ENCODE results near the gene POLR3B.
"Not testable (repeated sequence)": the region's sequence is repeated elsewhere in the genome, so short reads cannot be mapped to it uniquely, and the experiment has no call there.

Gene POLR3B

DNA sequence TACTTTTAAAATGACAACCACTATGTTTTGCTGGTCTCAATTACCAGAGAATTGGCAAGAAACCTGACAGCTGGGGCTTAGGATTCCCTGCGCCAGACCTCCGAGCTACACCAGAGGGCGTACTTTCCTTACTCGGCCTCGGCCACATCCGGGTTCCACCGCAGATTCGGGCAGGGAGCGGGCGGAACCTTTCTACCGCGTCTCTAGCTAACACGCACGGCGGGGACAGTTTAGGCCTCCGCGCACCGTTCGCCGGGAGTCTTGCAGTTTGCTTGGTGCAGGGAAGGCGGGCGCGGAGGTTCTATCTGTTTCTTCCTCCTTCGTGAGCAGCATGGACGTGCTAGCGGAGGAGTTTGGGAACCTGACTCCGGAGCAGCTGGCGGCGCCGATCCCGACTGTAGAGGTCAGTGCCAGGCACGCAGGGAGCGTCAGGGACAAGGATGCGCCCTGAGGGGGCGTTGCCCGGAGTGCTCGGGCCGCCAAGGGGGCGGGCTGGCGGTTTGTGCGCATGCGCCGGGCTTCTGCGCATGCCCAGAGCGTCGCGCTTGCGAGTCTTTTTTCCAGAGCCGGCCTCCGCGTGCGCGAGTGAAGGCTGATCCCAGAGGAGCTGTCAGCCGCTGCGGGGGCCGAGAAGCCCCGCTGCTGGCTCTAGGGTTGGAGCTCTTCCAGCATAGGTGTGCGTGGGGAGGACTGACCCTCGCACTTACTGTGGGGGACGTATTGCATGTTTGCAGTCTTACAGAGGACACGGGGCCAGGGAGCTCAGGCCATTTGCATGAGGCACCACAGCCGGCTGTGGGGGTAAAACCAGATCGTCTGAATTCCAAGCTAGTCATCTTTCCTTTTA, at the start of gene POLR3B:
Gene POLR3B (plus strand): TSS at position 200 of the 847 bp plus-strand sequence. CDS start 132 bp downstream, at position 332.
- no peak for FAIRE-seq

DNA sequence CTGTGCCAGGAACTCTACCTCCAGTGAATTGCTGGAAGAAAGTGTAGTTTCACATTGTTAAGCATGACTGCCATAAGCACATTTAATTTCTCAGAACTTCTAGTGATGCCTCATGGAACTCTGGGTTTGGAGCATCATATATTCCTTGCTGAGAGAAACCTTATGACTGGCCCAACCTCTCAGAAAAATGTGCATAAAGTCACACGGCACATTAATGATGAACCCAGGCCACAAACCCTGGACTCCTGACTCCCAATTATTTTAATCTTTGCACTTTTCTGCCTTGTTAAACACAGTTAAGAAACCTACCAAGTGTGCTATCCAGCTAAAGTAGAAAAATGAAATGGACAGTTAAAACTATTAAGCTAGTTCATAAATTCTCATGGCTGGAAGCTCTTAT, 49.4 kb upstream of the POLR3B start:
- no peak for FAIRE-seq

DNA sequence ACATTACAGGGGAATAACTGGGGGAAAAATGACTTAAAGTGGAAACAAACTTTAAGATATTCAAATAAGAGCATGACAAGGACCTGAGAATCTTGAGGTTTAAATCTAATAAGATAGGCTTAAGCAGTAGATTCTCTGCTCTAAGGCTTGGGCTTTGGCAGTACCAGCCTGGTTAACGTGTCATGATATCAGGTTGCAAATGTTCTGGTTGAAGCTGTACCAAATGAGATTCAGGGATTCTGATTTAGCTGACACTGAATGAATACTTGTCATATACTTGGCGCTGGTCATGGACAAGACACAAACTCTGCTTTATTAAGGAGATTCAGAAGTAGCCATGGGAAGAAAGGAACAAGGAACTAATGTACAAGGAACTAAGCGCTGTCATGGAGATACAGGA, 48.9 kb upstream of the POLR3B start:
- no peak for FAIRE-seq

DNA sequence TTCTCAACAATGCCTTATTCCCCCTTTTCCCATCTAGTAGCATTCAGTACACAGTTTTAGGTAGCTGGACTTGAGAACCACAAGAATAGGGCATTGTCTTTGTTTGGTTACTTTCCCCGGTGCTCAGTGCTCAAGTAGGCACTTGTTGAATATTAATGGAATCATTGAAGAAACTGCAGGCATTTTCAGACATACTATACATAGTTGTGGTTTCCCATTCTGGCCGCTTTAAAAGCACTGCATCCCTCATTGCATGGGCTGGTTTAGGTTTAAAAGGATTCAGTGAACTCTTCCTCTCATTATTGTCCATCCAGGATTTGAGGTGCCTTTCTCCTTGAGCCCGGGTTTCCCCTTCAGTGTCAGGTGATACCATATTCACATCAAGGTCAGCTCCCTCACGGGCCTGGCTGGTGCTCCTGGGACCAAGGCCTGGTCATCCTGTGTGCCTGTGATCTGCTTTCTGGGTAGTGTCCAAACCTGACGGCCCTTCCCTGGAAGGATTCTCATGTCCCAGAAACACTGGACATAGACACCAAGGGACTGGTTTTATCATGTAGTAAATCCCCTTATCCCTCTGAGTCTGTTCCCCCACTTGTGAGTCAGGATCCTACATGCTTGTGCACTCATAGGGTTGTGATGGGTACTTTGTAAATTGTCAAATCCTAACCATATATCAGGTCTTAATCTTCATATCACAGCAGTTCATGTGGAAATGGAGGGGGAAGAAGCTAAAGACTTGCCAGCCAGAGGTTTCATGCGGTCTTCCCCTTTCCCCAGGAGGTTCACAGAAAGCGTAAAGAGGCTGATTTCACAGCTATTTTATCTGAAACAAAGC, 47.7 kb upstream of the POLR3B start:
- no peak for FAIRE-seq

DNA sequence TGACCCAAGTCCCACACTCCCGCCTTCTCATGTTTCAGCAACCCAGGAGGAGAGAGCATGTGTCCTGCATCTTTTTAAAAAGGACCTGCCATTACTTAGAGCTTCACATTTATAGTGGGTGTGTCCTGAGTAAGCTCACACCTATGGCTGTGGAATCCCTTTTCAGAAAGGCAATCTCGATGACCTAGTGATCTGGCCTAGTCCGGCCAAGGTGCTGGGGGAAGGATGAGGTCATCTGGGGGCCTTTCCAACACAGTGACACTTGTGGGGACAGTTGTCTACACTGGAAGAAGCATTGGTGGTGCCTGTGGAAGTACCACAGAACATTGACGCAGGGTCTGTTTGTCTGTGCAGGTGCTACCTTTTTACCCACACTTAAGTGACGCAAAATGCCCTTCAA, 46.9 kb upstream of the POLR3B start:
- FAIRE-seq = no peak

DNA sequence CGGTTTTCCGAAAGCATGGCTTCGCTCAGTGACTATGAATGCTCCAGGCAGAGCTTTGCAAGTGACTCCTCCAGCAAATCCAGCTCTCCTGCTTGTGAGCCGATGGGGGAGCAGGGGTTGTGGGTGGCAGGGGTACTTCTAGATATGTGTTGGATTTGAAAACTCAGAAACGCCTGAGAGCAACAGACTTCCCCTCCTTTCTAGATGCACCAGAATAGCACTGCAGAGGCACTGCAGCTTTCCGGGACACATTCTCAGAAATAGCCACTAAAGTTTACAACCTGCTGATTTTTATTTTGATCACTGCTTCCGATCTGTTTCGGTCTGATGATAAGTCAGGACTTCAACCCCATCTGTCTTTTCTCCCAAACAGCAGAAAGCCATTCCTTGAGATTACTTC, 46.4 kb upstream of the POLR3B start:
- no peak for FAIRE-seq

DNA sequence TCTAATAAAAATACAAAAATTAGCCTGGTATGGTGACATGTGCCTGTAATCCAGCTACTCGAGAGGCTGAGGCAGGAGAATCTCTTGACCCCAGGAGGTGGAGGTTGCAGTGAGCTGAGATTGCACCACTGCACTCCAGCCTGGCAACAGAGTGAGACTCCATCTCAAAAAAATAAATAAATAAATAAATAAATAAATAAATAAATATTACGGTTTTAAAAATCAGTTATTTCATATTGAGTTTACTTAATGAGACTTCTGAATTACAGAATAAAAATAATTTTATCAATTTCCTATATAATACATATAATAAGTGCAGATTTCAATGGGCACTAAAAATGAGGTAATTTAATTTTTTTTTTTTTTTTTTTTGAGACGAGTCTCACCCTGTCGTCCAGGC, 44.1 kb upstream of the POLR3B start:
- not testable (repeated sequence) for FAIRE-seq

DNA sequence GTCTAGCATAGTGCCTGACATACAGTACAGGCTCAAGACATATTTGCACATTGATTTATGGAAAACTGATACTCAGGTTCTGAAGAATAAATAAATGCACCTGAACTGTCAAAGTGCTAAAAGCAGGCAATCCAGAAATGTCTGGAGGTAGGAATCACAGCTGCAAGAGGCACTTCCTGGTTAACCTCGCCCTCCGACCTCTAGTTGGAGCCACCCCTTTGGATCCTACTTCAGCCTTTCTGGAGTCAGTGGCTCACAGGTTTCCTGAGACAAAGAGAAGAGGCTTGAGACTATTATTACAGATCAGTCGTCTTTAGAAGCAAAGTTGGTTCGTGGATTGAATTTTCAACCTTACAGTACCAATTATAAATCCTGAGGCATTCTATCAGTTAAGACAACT, 42.0 kb upstream of the POLR3B start:
- no peak for FAIRE-seq

DNA sequence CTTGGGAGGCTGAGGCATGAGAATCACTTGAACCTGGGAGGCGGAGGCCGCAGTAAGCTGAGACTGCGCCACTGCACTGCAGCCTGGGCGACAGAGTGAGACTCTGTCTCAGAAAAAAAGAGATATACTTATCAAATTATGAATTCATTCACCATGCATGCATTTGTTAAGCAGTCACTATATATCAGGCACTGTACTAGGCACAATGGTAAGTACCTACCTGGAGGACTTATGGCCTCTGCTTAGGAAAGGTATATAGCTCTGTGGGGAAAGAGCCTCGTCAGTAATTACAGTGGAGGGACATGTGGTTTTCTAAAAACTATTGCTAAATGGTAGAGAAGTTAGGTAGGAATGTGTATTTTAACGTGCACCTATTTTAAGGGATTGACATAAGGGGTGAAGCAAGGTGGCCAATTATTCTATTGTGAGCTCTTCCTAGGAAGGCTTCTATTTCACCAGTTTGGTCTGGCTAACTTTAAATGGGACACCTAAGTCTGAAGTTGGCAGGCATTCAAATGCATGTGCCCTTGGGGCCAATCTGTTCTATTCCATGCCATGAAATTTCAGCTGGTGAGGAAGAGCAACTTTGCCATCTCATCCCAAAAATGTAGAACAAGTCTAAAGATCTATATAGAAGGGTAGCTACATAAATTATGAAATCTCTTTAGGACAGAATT, 40.0 kb upstream of the POLR3B start:
- no peak for FAIRE-seq

DNA sequence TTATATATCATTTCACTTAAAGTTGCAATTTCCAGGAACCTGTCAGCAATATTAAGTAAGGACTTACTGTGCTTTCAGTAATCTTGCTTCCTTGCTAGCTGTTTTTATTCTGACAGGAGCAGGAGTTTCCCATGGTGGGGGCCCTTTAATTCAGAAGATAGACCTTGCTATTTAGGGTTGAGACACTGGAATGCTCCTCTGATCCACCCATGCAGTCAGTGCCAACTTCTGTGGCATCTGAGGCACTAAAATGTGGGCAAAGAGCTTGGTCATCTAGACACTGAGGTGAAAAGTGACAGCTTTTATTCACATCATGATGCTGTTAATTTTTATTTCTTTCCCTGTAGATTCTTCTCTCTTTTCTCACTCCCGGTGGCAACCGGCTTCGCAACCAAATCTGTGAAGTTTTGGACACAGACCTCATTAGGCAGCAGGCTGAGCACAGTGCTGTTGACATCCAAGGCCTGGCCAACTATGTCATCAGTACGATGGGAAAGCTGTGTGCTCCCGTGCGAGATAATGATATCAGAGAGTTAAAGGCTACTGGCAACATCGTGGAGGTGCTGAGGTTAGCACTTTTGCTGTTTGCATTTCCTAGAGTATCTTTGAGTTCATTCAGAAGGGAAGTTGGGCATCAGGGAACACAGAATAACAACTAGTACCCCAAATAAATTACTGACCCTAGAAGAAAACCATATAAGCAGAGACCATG, 36.3 kb upstream of the POLR3B start:
- no peak for FAIRE-seq

DNA sequence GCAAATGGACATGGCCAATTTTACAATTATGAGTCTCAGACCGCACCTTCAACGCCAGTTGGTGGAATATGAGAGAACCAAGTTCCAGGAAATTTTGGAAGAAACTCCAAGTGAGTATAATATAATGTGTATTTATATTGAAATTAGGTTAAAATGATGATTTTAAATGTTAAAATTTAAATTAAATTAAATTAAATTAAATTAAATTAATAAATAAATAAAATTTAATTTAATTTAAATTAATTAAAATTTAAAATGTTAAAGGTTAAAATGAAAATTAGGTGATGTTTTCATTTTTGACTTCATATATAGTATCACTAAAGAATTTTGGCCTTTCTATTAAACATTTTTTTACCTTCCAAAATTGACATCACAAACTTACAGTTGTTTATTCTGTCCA, 34.0 kb upstream of the POLR3B start:
- no peak for FAIRE-seq

DNA sequence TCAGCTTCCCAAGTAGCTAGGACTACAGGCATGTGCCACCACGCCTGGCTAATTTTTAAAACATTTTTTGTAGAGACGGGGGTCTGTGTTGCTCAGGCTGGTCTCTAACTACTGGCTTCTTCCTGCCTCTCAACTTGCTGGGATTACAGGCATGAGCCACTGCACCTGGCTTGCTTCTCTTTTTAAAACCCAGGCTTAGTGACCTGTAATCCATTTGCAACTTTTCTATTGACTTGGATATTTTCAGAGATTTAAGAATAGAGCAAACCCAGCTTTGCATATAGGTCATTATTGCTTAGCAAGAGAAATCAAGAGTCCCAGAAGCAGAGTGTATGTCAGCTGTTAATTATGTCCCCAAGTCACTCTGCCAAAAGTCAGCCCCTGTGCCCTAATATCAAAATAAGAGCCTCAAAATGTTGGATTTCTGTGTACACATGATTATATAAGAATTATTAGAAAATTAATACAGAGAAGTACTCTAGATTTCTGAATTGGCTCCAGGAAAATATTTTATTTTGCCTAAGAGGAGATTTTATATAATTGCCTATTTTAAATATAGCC, 30.2 kb upstream of the POLR3B start:
- FAIRE-seq = no peak

DNA sequence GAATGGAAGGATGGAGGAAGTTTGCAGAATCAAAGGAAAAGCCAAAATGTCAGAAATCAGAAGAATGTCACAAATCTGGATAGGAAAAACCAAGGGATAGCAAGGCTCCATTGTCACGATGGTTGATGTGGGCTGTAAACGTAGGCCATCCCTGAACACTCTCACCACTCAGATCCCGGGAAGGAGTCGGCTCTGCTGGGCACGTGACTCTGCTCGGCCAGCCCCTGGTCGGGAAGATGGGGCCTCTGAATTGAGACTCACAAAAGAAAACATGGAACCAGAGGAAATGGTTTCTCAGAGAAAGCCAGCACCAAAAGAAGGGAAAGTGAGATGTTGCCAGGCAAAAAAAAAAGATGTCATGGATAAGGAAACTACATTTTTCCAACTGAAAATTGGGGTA, 28.8 kb upstream of the POLR3B start:
- no peak for FAIRE-seq

DNA sequence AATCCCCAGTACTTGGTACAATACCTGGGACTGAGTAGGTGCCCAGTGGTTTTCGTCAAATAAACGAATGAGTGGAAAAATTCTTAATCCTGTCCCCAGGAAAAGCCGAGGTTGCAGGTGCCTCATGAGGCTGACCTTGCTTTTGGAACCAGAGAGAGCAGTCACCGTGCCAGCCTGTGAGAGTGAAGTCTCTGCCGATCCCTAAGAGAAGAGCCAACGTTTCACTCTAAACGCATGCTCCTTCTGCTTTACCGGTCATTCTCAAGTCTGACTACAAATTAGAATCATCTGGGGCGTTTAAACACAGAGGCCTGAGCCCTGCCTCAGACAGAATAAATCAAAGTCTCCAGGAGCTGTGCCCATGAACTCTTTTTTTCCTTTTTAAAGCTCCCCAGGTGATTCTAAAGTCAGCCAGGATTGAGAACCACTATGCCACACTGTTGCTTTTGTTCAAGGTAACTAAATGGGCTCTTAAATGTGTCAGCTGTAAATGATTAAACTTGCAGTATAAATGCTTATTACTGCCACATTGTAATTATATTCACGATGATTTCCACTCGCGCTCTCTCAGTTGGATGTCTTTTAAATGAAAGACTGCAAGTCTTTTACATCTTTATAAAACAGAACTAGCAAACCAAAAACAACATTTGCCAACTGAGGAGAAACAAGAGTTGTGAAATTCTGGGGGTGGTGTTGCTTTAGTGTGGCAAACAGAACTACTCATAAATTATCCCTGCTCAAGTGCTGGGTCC, 28.1 kb upstream of the POLR3B start:
- no peak for FAIRE-seq

DNA sequence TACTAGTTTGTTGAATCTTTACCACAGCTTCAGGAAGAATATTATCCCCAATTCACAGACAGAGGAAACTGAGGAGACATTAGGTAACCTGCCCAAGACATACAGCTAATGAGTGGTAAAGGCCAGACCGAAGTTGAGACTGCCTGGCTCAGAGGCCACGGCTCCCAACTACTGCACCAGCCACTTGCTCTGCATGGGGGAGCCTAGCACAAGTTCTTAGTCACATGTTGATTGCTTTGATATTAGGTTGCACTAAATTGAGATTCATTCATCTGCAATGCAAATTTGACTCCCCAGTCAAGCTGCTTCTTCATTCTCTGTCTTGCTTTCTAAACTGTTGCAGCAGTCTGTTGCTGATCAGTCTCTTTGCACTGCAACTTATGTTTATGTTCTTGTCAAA, 25.9 kb upstream of the POLR3B start:
- FAIRE-seq = no peak

DNA sequence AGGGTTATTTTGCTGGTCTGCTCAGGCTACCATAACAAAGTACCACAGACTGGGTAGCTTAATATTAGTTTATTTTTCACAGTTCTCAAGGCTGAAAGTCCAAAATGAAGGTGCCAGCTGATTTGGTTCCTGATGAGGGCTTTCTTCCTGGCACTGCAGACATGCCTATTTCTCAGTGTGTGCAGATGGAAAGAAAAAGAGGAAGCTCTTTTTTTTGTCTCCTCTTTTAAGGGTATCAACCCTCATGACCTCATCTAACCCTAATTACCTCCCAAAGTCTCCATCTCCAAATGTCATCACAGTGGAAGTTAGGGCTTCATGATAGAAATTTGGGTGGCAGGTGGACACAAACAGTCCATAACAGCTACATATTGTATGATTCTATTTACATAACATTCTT, 25.0 kb upstream of the POLR3B start:
- no peak for FAIRE-seq

DNA sequence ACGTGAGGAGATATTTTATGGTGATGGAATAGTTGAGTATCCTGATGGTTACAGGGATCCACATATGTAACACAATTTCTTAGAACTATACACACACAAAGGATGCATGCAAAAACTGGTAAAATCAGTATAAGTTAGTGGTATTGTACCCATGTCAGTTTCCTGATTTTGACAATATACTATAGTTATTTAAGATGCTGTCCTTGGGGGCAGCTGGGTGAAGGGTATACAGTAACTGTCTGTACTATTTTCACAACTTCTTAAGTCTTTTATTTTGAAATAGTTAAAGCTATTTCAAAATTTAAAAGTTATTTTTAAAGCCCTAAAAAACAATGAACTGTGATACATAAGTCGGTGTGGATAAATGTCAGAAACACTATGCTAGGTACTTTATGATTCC, 24.5 kb upstream of the POLR3B start:
- no peak for FAIRE-seq

DNA sequence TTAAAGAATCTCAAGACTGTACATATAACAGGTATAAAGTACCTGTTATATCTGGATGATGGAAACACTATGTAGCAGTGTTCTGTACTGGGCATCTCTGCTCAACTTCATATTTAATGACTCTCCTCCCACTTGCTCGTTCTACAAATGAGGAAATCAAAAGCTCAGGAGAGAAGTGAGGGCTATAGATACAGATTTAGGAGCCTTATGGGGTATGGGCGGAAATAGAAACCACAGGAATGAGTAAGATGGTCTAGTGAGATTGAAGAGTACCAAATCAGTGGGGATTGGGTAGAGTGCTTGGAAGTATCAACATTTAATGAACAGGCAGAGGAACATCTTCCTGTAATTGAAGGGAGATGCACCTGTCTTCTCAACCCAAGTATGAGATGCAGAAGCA, 23.8 kb upstream of the POLR3B start:
- no peak for FAIRE-seq

DNA sequence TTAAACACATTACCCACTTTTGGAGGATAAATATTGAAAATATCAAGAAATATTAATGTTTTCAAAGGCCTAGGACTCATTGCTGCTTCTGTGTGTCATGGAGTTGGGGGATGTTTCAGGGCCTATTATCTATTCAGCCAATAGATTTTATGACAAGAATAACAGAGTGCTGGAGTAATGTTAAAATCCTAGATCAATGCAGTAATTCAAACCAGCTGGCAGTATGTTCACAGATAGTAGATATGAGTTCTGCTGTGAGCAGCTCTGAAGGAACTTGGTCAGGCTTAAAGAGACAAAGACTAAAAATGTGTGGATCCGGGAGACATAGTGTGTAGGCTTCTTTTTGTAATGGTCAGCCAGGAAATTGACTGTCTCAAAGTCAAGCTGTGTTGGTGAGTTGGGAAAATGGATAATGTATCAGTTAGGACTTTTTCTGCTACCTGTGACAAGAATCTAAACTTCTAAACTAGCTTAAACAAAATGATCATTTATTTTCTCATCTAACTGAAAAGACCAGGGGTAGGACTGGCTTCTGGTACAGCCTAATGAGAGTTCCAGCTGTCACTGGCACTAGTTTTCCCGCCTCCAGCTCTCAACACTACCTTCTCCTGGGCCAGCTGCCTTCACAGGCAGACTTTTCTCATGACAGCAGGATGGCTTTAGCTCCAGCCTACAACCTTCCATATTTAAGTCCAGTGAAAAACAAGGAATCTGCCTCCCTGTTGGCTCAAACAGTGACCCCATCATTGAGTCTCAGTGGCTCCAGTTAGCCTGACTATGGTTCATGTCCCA, 16.3 kb upstream of the POLR3B start:
- no peak for FAIRE-seq

DNA sequence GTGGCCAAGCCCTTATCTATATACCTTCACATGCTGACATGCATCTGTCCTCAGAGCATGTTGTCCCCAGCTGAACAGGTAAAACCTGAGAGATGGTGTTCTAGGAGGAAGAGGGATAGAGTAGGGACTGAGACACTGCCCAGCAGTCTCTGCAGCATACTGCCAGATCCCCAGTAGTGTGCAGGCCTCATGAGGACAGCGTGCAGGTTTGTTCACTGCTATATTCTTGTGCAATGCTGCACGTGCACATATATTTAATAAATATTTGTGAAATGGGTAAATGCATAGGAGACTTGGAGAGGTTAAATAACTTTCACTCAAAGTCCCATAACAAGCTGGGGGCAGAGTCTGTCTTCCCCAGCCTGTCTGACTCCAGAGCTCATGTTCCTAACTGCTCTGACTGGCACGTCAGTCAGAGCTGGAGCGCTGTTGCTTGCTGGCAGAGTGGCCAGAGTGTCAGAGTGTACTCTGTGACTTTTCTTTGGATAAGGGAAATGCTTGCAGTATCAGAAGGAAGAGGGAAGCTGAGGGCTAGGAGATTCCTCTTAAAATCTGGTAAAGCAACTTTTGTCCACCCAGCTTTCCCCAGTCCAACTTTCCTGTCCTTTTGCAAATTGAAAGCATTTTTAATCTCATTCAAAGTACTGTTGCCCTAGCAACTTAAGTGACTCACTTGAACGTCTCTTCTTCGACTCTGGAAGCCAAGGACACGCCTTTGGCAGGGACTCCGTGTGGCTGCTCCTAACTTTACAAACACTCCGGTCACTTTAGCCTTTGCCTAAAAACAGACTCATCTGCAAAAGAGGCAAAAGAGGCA, 14.9 kb upstream of the POLR3B start:
- FAIRE-seq = no peak
